ENCODE data around the gene PPIP5K1.

The PPIP5K1 gene

DNA sequence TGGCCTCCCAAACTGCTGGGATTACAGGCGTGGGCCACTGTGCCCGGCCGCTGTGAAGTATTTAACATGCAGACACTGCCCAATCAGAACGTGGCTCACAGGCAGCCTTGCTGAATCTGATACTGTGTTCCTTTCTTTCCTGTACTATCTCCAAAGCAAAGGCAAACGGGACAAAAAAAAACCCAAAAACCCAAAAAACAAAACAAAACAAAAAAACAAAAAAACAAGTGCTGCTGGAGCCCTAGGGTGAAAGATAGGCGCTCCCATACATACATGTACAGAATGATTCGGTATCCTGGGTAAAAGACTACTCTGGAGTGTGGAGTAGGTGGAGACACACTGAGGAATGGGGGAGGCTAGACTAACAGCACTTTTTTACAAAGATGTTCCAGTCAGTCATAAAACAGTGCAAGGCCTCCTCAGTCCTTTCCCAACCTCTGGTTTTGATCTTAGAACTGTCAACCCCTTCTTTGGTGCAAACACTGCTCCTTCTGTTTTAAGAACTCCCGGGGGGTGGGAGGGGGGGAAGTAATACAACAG is 80.3 kb downstream of the PPIP5K1 start:
- 38 to 49% methylated on average over 4 of the region's 8 CpGs for WGBS, 2 experiments (ENCODE audit: insufficient coverage in 2 of 2)
- Histone ChIP-seq H3K9me3 (ENCODE audit: control insufficient read depth, low read length) (no peaks in the 10 kb centered on the region), H3K4me3 (ENCODE audit: extremely low read depth, insufficient read depth, low read length, poor library complexity, severe bottlenecking) (peak overlapping the region; percentile 54), H3K36me3 (ENCODE audit: control insufficient read depth, insufficient read depth, low read length) (no peaks in the 10 kb centered on the region), H3K4me1 (ENCODE audit: control insufficient read depth, insufficient read depth, low read length, poor library complexity, severe bottlenecking) (peaks cover 3% of the 10 kb centered on the region), H3K27ac (ENCODE audit: low read depth, low read length, severe bottlenecking) (peak overlapping the region; percentile 97)

- H3K4me3 ChIP-seq (ENCODE audit: extremely low read depth, insufficient read depth, low read length, poor library complexity, severe bottlenecking) = peak overlapping the region; percentile 54
- H3K9me3 ChIP-seq (ENCODE audit: control insufficient read depth, low read length) = no peaks in the 10 kb centered on the region
- H3K27ac ChIP-seq (ENCODE audit: low read depth, low read length, severe bottlenecking) = peak overlapping the region; percentile 97
- 86 to 93% methylated on average over 4 to 6 of the region's 9 CpGs for WGBS, 2 experiments (ENCODE audit: insufficient coverage in 2 of 2)
- peaks cover 3% of the 10 kb centered on the region for H3K4me1 ChIP-seq (ENCODE audit: control insufficient read depth, insufficient read depth, low read length, poor library complexity, severe bottlenecking)
- no peaks in the 10 kb centered on the region for H3K36me3 ChIP-seq (ENCODE audit: control insufficient read depth, insufficient read depth, low read length)
Measured at GRCh38 chr15:43508991-43509659, 80.9 kb downstream of the PPIP5K1 start.

GRCh38 chr15:43508421-43508820 is 81.6 kb downstream of the PPIP5K1 start:
- no peaks in the 10 kb centered on the region for H3K36me3 ChIP-seq (ENCODE audit: control insufficient read depth, insufficient read depth, low read length)
- WGBS, 2 experiments (ENCODE audit: insufficient coverage in 2 of 2) = no CpG with 5 or more reads among the region's 1 CpG
- H3K4me1 ChIP-seq (ENCODE audit: control insufficient read depth, insufficient read depth, low read length, poor library complexity, severe bottlenecking) = peaks cover 1% of the 10 kb centered on the region
- no peak overlapping the region for H3K27ac ChIP-seq (ENCODE audit: low read depth, low read length, severe bottlenecking)
- H3K4me3 ChIP-seq (ENCODE audit: extremely low read depth, insufficient read depth, low read length, poor library complexity, severe bottlenecking) = no peak overlapping the region
- no peaks in the 10 kb centered on the region for H3K9me3 ChIP-seq (ENCODE audit: control insufficient read depth, low read length)

DNA sequence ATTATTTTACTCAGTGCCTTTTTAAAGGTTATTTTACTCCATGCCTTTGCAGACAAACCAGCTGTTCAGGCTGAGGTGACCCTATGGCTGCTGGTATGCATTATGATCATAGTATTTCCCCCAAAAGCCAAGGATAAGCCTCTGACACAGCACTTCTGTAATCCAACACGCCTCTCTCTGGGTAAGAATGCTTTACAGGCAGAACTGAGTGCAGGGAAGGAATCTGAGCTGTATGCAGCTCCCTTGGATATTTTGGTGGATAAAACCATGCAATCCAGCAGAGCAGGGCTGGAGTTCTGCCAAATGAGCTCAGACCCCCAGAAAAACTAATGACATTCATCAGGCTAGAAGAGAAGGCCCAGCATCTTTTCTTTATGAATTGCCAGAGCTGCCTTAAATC is 84.3 kb downstream of the PPIP5K1 start:
- Histone ChIP-seq H3K4me1 (ENCODE audit: control insufficient read depth, insufficient read depth, low read length, poor library complexity, severe bottlenecking) (no peaks in the 10 kb centered on the region), H3K27ac (ENCODE audit: low read depth, low read length, severe bottlenecking) (no peak overlapping the region), H3K9me3 (ENCODE audit: control insufficient read depth, low read length) (no peaks in the 10 kb centered on the region), H3K36me3 (ENCODE audit: control insufficient read depth, insufficient read depth, low read length) (no peaks in the 10 kb centered on the region), H3K4me3 (ENCODE audit: extremely low read depth, insufficient read depth, low read length, poor library complexity, severe bottlenecking) (no peak overlapping the region)
- 80% methylated on average over 1 of the region's 1 CpG for WGBS, 2 experiments (ENCODE audit: insufficient coverage in 2 of 2)

DNA sequence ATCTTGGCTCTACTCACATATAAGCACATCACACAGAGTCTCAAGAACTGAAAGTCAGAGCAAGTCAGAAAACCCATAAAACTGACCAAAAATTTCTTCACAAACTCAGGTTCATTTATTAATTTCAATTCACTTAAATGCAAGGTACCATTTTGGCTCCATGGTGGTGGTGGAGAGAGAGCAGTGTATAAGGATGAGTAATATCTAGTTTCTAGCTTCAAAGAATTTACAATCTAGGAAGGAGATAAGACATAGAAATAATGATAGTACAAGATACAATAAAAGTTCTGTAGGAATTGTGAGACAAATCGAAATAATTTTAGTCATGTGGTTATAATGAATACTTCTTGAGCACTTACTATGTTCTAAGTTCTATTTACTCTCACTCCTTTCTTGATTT is 90.4 kb downstream of the PPIP5K1 start:
- H3K27ac ChIP-seq (ENCODE audit: low read depth, low read length, severe bottlenecking) = no peak overlapping the region
- no CpG with 5 or more reads among the region's 1 CpG for WGBS, 2 experiments (ENCODE audit: insufficient coverage in 2 of 2)
- no peaks in the 10 kb centered on the region for H3K9me3 ChIP-seq (ENCODE audit: control insufficient read depth, low read length)
- H3K4me3 ChIP-seq (ENCODE audit: extremely low read depth, insufficient read depth, low read length, poor library complexity, severe bottlenecking) = no peak overlapping the region
- no peaks in the 10 kb centered on the region for H3K4me1 ChIP-seq (ENCODE audit: control insufficient read depth, insufficient read depth, low read length, poor library complexity, severe bottlenecking)
- H3K36me3 ChIP-seq (ENCODE audit: control insufficient read depth, insufficient read depth, low read length) = no peaks in the 10 kb centered on the region

GRCh38 chr15:43498990-43499389 is 91.0 kb downstream of the PPIP5K1 start:
- Histone ChIP-seq H3K27ac (ENCODE audit: low read depth, low read length, severe bottlenecking) (no peak overlapping the region), H3K36me3 (ENCODE audit: control insufficient read depth, insufficient read depth, low read length) (no peaks in the 10 kb centered on the region), H3K9me3 (ENCODE audit: control insufficient read depth, low read length) (no peaks in the 10 kb centered on the region), H3K4me1 (ENCODE audit: control insufficient read depth, insufficient read depth, low read length, poor library complexity, severe bottlenecking) (no peaks in the 10 kb centered on the region), H3K4me3 (ENCODE audit: extremely low read depth, insufficient read depth, low read length, poor library complexity, severe bottlenecking) (no peak overlapping the region)
- 76% methylated on average over 2 of the region's 3 CpGs; no CpG with 5 or more reads in 1 of the 2 experiments for WGBS, 2 experiments (ENCODE audit: insufficient coverage in 2 of 2)

DNA sequence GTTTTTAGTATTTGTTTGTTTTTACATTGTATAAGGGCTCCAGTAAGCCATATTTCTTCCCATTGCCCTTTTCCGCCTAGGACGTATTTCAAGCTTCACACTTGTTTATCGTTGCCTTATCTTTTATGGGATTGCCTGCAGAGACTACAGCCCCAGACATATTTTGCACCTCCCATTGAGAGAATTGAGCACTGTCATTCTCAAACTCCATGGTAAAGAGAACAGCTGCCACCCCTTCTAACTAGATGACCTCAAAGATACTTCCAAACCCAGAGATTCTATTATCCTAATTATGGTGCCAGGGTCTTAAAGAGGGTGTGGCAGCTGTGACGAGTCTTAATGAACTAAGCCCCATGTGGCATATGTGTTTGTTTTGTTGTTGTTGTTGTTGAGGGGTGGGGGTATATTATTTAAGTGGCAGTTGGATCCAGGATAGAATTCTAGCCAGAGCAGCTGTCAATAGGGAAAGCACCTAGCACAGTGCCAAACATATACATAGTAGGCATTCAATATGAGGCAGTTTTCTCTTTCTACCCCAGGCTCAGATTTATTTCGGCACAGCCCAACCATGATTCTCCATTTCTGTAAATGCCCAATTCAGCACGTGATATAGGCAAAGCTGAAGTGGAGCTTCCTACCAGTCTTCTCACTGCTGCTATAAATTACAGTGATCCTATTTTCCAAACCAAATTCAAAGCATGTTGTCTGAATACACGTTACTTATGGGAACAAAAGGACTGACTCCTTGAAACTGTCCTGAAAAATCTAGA is 96.1 kb downstream of the PPIP5K1 start:
- WGBS, 2 experiments (ENCODE audit: insufficient coverage in 2 of 2) = 78 to 81% methylated on average over 6 of the region's 7 CpGs
- H3K27ac ChIP-seq (ENCODE audit: low read depth, low read length, severe bottlenecking) = peak overlapping the region; percentile 96

DNA sequence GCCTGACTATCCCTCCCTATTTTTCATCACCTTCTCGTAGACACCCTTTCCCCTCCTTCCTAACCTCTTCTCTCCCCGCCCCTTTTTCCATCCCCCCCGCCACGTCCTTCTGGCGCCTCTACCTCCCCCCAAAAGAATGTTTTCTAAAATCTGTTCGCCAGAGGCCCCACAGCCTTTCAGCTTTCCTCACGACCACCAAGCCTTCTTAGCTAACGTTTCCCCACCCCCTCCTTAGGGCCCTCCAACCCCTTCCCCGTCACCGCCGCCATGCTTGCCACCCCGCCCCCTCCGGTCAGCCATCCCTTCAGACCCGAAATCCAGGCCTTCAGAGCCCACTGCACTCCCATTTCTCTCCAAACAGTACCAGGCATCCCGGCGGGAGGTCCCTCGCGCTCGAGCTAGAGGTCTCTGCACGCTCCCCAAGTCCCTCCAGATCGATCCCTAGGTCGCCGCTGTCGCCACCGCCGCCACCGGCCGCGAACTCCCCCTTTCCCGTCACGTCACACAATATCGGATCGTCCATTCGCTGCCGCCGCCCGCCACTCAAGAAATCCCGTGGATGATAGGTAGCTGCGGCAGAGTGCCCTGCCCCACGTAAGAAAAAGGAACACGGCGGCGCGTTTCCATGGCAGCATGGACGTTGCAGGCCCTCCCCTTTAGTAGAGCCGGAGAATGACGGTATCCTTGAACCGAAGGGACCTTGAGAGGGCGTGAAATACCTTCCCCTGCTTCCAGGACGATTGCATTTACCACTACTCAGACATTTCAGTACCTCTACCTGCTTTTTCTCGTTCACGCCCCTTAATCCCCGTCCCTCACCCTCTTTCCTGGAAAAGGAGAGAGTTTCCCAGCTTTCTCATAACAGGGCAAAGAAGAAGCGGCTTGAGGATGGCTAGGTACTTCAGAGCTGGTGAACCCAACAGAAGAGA is 97.1 kb downstream of the PPIP5K1 start, which contains the start of gene TP53BP1:
Gene TP53BP1, minus strand, starts transcription at position 484 of the 929 bp plus-strand sequence. Its CDS starts 113 bp downstream, at position 371.
- no peaks in the 10 kb centered on the region for H3K9me3 ChIP-seq (ENCODE audit: control insufficient read depth, low read length)
- peaks cover 4% of the 10 kb centered on the region for H3K4me1 ChIP-seq (ENCODE audit: control insufficient read depth, insufficient read depth, low read length, poor library complexity, severe bottlenecking)
- peaks cover 38% of the 10 kb centered on the region for H3K36me3 ChIP-seq (ENCODE audit: control insufficient read depth, insufficient read depth, low read length)
- WGBS, 2 experiments (ENCODE audit: insufficient coverage in 2 of 2) = 1 to 3% methylated on average over 33 to 45 of the region's 54 CpGs
- peak within 1 kb of the TSS; percentile 96 for H3K27ac ChIP-seq (ENCODE audit: low read depth, low read length, severe bottlenecking)
- H3K4me3 ChIP-seq (ENCODE audit: extremely low read depth, insufficient read depth, low read length, poor library complexity, severe bottlenecking) = peak within 1 kb of the TSS; percentile 64

More for the DNA sequence above, 96.1 kb downstream of the PPIP5K1 start:
- peak overlapping the region; percentile 64 for H3K4me3 ChIP-seq (ENCODE audit: extremely low read depth, insufficient read depth, low read length, poor library complexity, severe bottlenecking)
- no peaks in the 10 kb centered on the region for H3K9me3 ChIP-seq (ENCODE audit: control insufficient read depth, low read length)
- H3K4me1 ChIP-seq (ENCODE audit: control insufficient read depth, insufficient read depth, low read length, poor library complexity, severe bottlenecking) = peaks cover 4% of the 10 kb centered on the region
- peaks cover 29% of the 10 kb centered on the region for H3K36me3 ChIP-seq (ENCODE audit: control insufficient read depth, insufficient read depth, low read length)

DNA sequence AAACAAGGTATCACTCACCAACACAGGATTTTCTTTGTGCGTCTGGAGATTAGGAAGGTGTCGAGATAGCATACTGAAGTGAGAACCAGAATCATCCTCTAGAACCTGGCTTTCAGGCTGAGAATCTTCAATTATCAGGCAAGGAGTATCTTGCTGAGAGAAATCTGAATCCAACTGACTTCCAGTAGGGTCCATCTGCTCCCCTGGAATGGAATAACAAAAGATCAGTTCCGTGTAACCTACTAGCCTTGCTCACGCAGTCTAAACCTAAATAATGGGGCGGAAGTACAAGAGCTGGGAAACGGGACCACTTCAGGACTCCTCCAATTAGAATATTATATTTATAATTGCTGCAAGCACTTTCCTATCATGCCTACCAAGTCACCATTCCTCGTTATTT is 97.7 kb downstream of the PPIP5K1 start:
- H3K36me3 ChIP-seq (ENCODE audit: control insufficient read depth, insufficient read depth, low read length) = peaks cover 45% of the 10 kb centered on the region
- H3K27ac ChIP-seq (ENCODE audit: low read depth, low read length, severe bottlenecking) = peak overlapping the region; percentile 96
- WGBS, 2 experiments (ENCODE audit: insufficient coverage in 2 of 2) = 0 to 33% methylated on average over 1 to 2 of the region's 7 CpGs
- no peaks in the 10 kb centered on the region for H3K9me3 ChIP-seq (ENCODE audit: control insufficient read depth, low read length)
- peak overlapping the region; percentile 64 for H3K4me3 ChIP-seq (ENCODE audit: extremely low read depth, insufficient read depth, low read length, poor library complexity, severe bottlenecking)
- H3K4me1 ChIP-seq (ENCODE audit: control insufficient read depth, insufficient read depth, low read length, poor library complexity, severe bottlenecking) = peaks cover 4% of the 10 kb centered on the region

DNA sequence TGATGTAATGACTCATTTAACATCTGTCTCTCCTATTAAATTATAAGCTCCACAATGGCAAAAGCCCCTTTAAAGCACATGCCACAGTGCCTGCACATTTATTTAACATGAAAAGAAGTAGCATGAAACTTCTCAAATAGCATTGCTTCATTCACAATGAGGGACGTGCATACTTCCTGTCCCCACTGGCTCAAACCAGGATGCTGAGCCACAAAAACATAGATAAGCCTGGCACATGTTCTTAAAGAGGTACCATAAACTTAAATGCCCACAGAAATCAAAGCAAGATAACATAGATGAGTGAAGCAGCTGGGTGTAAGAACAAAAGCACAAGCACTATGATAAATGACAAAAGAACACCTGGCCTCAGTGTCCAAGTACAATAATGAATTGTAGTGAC is 100.8 kb downstream of the PPIP5K1 start:
- Histone ChIP-seq H3K27ac (ENCODE audit: low read depth, low read length, severe bottlenecking) (no peak overlapping the region), H3K36me3 (ENCODE audit: control insufficient read depth, insufficient read depth, low read length) (peaks cover 73% of the 10 kb centered on the region), H3K4me3 (ENCODE audit: extremely low read depth, insufficient read depth, low read length, poor library complexity, severe bottlenecking) (no peak overlapping the region), H3K9me3 (ENCODE audit: control insufficient read depth, low read length) (no peaks in the 10 kb centered on the region), H3K4me1 (ENCODE audit: control insufficient read depth, insufficient read depth, low read length, poor library complexity, severe bottlenecking) (peaks cover 4% of the 10 kb centered on the region)
- WGBS, 2 experiments (ENCODE audit: insufficient coverage in 2 of 2) = 85 to 100% methylated on average over 1 of the region's 1 CpG

Measured in mesodermal cell (in vitro differentiated cells).